Measurements from ENCODE around the gene SORCS2. TPM values are rescaled to one million over a fixed set of nuclear protein-coding genes. Genes with fewer than 3 reads are reported as not detected.

The SORCS2 gene
- total RNA-seq, 1 donor from 2014 or later, result 7.2 TPM

DNA sequence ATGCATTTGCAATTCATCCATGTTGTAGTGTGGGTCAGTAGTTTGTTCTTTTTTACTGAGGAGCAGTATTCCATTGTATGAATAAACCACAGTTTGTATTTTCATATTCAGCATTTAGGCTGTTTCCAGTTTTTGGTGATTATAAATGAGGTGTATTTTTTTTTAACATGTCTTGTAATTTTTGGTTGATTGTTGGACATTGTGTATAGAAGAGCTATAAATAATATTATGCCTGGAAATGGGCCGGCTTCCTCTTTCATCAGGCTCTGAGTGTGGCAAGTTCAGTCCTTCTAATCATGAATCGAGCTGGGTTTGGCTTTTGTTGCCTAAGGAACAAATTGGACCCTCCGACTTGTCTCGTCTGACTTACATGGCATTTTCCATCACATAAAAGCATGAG is 126.7 kb downstream of the SORCS2 start:
- Histone ChIP-seq H3K36me3 (no peaks in the 10 kb centered on the region), H3K4me1 (no peaks in the 10 kb centered on the region), H3K9me3 (peaks cover 9% of the 10 kb centered on the region), H3K4me3 (no peak overlapping the region), H3K27ac (no peak overlapping the region), H3K27me3 (no peaks in the 10 kb centered on the region)
- ATAC-seq (no peak), DNase-seq (no peak)
- TF ChIP-seq, protein P1, sequence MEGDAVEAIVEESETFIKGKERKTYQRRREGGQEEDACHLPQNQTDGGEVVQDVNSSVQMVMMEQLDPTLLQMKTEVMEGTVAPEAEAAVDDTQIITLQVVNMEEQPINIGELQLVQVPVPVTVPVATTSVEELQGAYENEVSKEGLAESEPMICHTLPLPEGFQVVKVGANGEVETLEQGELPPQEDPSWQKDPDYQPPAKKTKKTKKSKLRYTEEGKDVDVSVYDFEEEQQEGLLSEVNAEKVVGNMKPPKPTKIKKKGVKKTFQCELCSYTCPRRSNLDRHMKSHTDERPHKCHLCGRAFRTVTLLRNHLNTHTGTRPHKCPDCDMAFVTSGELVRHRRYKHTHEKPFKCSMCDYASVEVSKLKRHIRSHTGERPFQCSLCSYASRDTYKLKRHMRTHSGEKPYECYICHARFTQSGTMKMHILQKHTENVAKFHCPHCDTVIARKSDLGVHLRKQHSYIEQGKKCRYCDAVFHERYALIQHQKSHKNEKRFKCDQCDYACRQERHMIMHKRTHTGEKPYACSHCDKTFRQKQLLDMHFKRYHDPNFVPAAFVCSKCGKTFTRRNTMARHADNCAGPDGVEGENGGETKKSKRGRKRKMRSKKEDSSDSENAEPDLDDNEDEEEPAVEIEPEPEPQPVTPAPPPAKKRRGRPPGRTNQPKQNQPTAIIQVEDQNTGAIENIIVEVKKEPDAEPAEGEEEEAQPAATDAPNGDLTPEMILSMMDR (IDR thresholded peaks at IDR 0.05), result no peak
- intact Hi-C loops (cut with DNase I), result no loop called here

DNA sequence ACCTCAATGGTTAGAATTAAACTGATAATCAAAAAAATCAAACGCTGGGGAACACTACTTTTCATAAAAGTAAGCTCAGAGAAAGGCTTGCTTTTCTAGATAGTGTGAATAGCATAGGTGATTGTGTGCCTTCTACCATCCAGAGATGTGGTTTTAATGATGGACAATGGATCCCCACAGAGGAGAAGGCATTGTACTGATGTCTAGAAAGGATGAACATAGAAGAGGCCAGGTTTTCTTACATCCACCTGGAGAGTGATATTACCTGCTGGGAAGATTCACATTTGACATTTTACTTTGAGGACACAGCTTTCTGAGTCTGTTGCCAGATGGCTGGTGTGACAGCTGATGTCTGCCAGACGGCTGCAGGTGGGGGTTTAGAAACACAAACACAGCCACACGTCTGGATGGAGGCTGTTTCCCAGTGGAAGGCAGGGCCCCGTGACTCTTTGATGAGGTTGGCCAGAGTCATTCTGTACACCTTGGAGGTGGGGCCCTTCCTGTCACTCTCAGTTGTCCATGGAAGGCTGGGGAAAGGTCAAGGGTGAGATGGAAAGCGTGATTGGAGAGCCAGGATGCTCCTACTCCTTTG is 128.0 kb downstream of the SORCS2 start:
- TF ChIP-seq, protein P1 (IDR thresholded peaks at IDR 0.05), result no peak
- ATAC-seq (no peak), DNase-seq (no peak)
- Histone ChIP-seq H3K36me3 (no peaks in the 10 kb centered on the region), H3K4me1 (no peaks in the 10 kb centered on the region), H3K4me3 (no peak overlapping the region), H3K27ac (no peak overlapping the region), H3K9me3 (peaks cover 9% of the 10 kb centered on the region), H3K27me3 (no peaks in the 10 kb centered on the region)
- intact Hi-C loops (cut with DNase I), result no loop called here

DNA sequence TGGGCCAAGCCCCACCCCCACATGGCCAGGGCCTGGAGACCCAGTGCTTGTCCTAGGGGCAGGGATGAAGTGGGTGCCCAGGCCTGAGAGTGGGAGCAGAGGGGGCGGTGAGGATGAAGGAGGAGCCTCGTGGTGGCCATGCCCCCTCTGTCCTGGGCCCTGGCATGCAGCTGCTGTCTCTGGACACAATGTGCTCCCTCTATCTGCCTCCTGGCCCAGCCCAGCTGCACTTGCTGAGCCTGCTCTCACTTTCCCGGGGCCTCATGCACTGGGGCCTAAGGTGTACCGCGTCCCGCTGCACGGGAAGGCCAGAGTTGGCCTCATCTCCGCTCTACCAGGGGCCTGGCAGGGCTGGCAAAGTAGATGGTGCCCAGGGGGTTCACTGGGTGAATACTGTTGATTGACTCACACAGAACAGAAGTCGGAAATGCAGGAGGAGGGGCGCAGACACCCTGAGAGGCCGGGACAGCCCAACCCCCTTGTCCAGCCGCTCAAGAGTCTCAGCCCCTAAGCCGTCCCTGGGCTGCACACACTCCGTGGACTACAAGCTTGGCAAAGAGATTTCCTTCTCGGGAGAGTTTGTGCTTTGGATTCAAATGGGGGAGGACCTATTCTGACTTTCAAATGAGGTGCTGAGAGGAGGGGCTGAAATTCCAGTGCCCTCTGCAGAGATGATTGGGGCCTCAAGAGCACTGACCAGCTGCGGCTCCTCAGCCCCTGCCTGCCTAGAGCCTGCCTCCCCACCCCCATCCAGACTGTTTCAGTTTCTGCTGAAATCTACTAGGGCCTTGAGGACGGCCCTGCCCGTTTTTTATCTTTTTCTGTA is 130.0 kb downstream of the SORCS2 start:
- ATAC-seq, result peak; percentile 66
- Histone ChIP-seq H3K9me3 (peaks cover 9% of the 10 kb centered on the region), H3K36me3 (no peaks in the 10 kb centered on the region), H3K4me3 (no peak overlapping the region), H3K27me3 (no peaks in the 10 kb centered on the region), H3K4me1 (no peaks in the 10 kb centered on the region), H3K27ac (no peak overlapping the region)
- TF ChIP-seq, protein P1 (IDR thresholded peaks at IDR 0.05), result no peak
- intact Hi-C loops (cut with DNase I), result no loop called here
- no peak for DNase-seq

- DNase-seq, result no peak
- ATAC-seq, result no peak
- TF ChIP-seq, protein P1 (IDR thresholded peaks at IDR 0.05), result no peak
- Histone ChIP-seq H3K27ac (no peak overlapping the region), H3K36me3 (no peaks in the 10 kb centered on the region), H3K4me3 (no peak overlapping the region), H3K27me3 (no peaks in the 10 kb centered on the region), H3K9me3 (peaks cover 9% of the 10 kb centered on the region), H3K4me1 (no peaks in the 10 kb centered on the region)
- intact Hi-C loops (cut with DNase I), result no loop called here
Measured at GRCh38 chr4:7323461-7323871, 131.1 kb downstream of the SORCS2 start.

GRCh38 chr4:7323872-7324650 is 131.7 kb downstream of the SORCS2 start:
- Histone ChIP-seq H3K27me3 (no peaks in the 10 kb centered on the region), H3K4me3 (no peak overlapping the region), H3K27ac (no peak overlapping the region), H3K36me3 (no peaks in the 10 kb centered on the region), H3K9me3 (peaks cover 8% of the 10 kb centered on the region), H3K4me1 (peaks cover 2% of the 10 kb centered on the region)
- intact Hi-C loops (cut with DNase I), result no loop called here
- no peak for DNase-seq
- ATAC-seq, result no peak
- TF ChIP-seq, protein P1 (IDR thresholded peaks at IDR 0.05), result no peak
